ENCODE measurements around the gene EXOC3. TPM values are rescaled to one million over a fixed set of nuclear protein-coding genes. Genes with fewer than 3 reads are reported as not detected.

The EXOC3 gene
- total RNA-seq, 4 donors from 2014 or later = 32.4 to 84.8 (median 49.2) TPM

- TF ChIP-seq, protein P1, sequence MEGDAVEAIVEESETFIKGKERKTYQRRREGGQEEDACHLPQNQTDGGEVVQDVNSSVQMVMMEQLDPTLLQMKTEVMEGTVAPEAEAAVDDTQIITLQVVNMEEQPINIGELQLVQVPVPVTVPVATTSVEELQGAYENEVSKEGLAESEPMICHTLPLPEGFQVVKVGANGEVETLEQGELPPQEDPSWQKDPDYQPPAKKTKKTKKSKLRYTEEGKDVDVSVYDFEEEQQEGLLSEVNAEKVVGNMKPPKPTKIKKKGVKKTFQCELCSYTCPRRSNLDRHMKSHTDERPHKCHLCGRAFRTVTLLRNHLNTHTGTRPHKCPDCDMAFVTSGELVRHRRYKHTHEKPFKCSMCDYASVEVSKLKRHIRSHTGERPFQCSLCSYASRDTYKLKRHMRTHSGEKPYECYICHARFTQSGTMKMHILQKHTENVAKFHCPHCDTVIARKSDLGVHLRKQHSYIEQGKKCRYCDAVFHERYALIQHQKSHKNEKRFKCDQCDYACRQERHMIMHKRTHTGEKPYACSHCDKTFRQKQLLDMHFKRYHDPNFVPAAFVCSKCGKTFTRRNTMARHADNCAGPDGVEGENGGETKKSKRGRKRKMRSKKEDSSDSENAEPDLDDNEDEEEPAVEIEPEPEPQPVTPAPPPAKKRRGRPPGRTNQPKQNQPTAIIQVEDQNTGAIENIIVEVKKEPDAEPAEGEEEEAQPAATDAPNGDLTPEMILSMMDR (IDR thresholded peaks at IDR 0.05; ENCODE audit: low read depth) = no peak
Measured at GRCh38 chr5:446066-446882, 3.3 kb downstream of the EXOC3 start.

DNA sequence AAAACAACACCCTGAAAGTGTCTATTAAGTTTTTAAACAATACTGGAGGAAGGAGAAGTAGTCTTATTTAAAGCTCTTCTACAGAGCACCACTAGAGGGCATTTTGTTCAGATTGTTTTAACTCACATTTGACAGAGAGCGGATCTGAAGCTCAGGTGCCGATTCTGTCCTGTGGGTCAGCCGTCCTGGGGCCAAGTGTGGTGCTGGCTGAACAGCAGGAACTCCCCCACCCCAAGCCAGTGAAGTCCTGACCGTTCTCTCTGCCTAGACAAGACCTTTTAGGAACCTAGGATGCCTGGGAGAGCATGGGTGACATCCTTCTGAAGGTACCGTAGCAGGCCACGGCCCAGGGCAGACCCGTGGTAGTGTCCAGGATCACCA lies 3.9 kb downstream of the EXOC3 start:
- TF ChIP-seq, protein P1 (IDR thresholded peaks at IDR 0.05; ENCODE audit: low read depth) = no peak

DNA sequence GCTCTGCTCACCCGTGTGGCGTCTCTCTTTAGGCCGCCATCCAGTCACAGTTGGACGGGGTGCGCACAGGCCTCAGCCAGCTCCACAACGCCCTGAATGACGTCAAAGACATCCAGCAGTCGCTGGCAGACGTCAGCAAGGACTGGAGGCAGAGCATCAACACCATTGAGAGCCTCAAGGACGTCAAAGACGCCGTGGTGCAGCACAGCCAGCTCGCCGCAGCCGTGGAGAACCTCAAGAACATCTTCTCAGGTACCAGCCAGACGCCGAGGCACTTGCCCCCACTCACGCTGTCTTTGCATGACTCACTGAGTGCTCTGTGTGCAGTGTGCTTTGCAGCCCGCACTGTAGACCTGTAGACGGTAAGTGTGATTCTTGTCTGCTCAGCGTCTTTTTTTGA lies 4.5 kb downstream of the EXOC3 start:
- TF ChIP-seq, protein P1 (IDR thresholded peaks at IDR 0.05; ENCODE audit: low read depth) = no peak

- TF ChIP-seq, protein P1 (IDR thresholded peaks at IDR 0.05; ENCODE audit: low read depth) = no peak
Measured at GRCh38 chr5:448061-448765, 5.2 kb downstream of the EXOC3 start.

DNA sequence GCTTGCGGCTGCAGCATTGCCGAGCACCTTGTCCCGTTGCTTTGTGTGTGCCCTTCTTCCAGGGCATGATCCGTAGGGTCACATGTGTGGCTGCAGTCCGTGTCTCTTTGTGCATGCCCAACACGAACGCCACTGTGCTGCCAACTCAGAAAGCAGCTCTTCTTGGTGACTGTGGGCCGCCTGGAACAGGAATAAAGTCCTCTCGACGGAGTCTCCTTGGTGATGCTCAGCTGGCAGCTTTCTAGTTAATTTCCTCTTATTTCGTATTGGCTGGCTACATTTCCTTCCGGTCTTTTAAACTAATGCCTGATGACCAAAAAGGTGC lies 5.8 kb downstream of the EXOC3 start:
- TF ChIP-seq, protein P1 (IDR thresholded peaks at IDR 0.05; ENCODE audit: low read depth) = no peak

GRCh38 chr5:449151-449550 lies 6.2 kb downstream of the EXOC3 start:
- TF ChIP-seq, protein P1 (IDR thresholded peaks at IDR 0.05; ENCODE audit: low read depth) = no peak

- TF ChIP-seq, protein P1 (IDR thresholded peaks at IDR 0.05; ENCODE audit: low read depth) = no peak
Measured at GRCh38 chr5:451587-452458, 8.8 kb downstream of the EXOC3 start.
